ENCODE data around the gene LYRM4. TPM values are rescaled to one million over a fixed set of nuclear protein-coding genes. Genes with fewer than 3 reads are reported as not detected.

LYRM4 gene
- total RNA-seq, 1 experiment from 2014 or later = 16.5 TPM

- CTCF ChIA-PET = no interaction called here
- Mint-ChIP-seq H3K4me1 (ENCODE audit: low read depth, unreplicated experiment) (no peaks in the 10 kb centered on the region), H3K36me3 (ENCODE audit: insufficient read depth, unreplicated experiment) (no peaks in the 10 kb centered on the region), H3K27me3 (ENCODE audit: unreplicated experiment) (no peaks in the 10 kb centered on the region), H3K9me3 (ENCODE audit: low read depth, unreplicated experiment) (no peaks in the 10 kb centered on the region), H3K4me3 (ENCODE audit: low read depth, unreplicated experiment) (no peak overlapping the region), H3K27ac (ENCODE audit: unreplicated experiment) (no peak overlapping the region)
- no peak for DNase-seq
- BruUV-seq (replicated peaks) = no TSS peak
- intact Hi-C loops (cut with micrococcal nuclease; ENCODE audit: unreplicated experiment) = no loop called here
- TF ChIP-seq CTCF (IDR thresholded peaks at IDR 0.05; ENCODE audit: unreplicated experiment) = no peak
Observed at GRCh38 chr6:5116243-5116991, 144.3 kb downstream of the LYRM4 start.

- Mint-ChIP-seq H3K4me3 (ENCODE audit: low read depth, unreplicated experiment) (no peak overlapping the region), H3K27ac (ENCODE audit: unreplicated experiment) (no peak overlapping the region), H3K4me1 (ENCODE audit: low read depth, unreplicated experiment) (no peaks in the 10 kb centered on the region), H3K9me3 (ENCODE audit: low read depth, unreplicated experiment) (no peaks in the 10 kb centered on the region), H3K36me3 (ENCODE audit: insufficient read depth, unreplicated experiment) (no peaks in the 10 kb centered on the region), H3K27me3 (ENCODE audit: unreplicated experiment) (no peaks in the 10 kb centered on the region)
- CTCF ChIA-PET = no interaction called here
- no peak for TF ChIP-seq CTCF (IDR thresholded peaks at IDR 0.05; ENCODE audit: unreplicated experiment)
- no peak for DNase-seq
- intact Hi-C loops (cut with micrococcal nuclease; ENCODE audit: unreplicated experiment) = no loop called here
- no TSS peak for BruUV-seq (replicated peaks)
Observed at GRCh38 chr6:5115168-5115567, 145.6 kb downstream of the LYRM4 start.

- intact Hi-C loops (cut with micrococcal nuclease; ENCODE audit: unreplicated experiment) = no loop called here
- H3K9me3 Mint-ChIP-seq (ENCODE audit: low read depth, unreplicated experiment) = no peaks in the 10 kb centered on the region
- CTCF ChIA-PET = interaction anchor here (0.7 kb wide), 1 partner anchor 603 kb away, joined by 9 read pairs; no protein-coding TSS in a partner anchor
- TF ChIP-seq CTCF (IDR thresholded peaks at IDR 0.05; ENCODE audit: unreplicated experiment) = no peak
- BruUV-seq (replicated peaks) = no TSS peak
- no peaks in the 10 kb centered on the region for H3K27me3 Mint-ChIP-seq (ENCODE audit: unreplicated experiment)
- no peak for DNase-seq
- H3K4me1 Mint-ChIP-seq (ENCODE audit: low read depth, unreplicated experiment) = no peaks in the 10 kb centered on the region
- no peaks in the 10 kb centered on the region for H3K36me3 Mint-ChIP-seq (ENCODE audit: insufficient read depth, unreplicated experiment)
- H3K4me3 Mint-ChIP-seq (ENCODE audit: low read depth, unreplicated experiment) = no peak overlapping the region
- no peak overlapping the region for H3K27ac Mint-ChIP-seq (ENCODE audit: unreplicated experiment)
Observed at GRCh38 chr6:5113096-5113495, 147.7 kb downstream of the LYRM4 start.

- Mint-ChIP-seq H3K4me3 (ENCODE audit: low read depth, unreplicated experiment) (no peak overlapping the region), H3K27ac (ENCODE audit: unreplicated experiment) (no peak overlapping the region), H3K4me1 (ENCODE audit: low read depth, unreplicated experiment) (no peaks in the 10 kb centered on the region), H3K27me3 (ENCODE audit: unreplicated experiment) (no peaks in the 10 kb centered on the region), H3K36me3 (ENCODE audit: insufficient read depth, unreplicated experiment) (no peaks in the 10 kb centered on the region), H3K9me3 (ENCODE audit: low read depth, unreplicated experiment) (no peaks in the 10 kb centered on the region)
- no peak for TF ChIP-seq CTCF (IDR thresholded peaks at IDR 0.05; ENCODE audit: unreplicated experiment)
- intact Hi-C loops (cut with micrococcal nuclease; ENCODE audit: unreplicated experiment) = no loop called here
- no peak for DNase-seq
- CTCF ChIA-PET = no interaction called here
- BruUV-seq (replicated peaks) = no TSS peak
Observed at GRCh38 chr6:5112066-5112799, 148.5 kb downstream of the LYRM4 start.

Data from Calu3 (cell line).